HG02884 (cell line): Measurements from ENCODE around the gene BCOR.

ENCODE experiments used
- ATAC-seq: cut with Tn5 transposase; IDR thresholded peaks from one replicate; pipeline ENCODE4 v1.9.1; 2021; ENCODE audit warnings: mild to moderate bottlenecking, moderate library complexity; ENCODE audit not compliant: unreplicated experiment

The BCOR gene

DNA sequence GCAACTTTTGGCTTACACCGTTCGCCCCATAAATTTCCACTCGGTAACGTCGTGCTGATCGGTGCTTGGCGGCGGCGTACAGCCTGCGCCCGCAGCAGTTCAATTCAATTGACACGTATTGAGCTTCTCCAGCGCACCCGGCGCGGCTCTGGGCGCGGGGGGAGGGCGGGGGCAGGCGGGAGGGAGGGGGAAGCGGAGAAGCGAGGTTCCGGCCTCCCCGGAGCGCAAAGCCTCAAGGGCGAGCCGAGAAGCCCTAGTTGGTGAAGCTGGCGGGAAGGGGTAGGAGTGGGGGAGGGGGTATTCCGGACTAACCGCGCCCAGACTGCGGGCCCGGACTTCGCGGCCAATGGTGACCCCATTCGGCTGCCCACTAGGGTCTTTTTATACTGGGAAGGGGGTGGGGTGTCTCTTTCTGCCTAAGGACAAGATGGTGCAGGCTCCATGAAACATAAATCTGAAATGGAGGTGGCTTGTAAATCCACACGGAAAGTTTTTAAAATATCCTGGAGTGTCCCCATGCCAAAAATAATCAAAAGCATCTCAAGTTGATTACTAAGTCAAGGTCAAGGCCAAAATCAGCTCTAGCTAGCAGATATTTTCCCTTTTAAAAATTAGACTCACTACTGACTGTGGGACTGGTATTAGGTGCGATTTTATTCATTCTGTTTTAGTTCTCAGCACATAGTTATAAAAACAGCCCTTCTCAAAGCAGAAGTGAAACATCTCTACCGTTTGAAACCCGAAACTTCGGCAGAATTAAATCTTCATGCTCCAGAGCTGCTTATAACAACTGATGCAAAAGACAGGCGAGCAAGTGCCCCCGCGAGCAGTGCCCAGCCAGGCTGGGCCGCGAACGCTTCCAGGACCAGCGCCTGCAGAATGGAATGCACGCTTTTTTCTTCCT lies 1.5 kb upstream of the BCOR start:
- no peak for ATAC-seq

GRCh38 chrX:40098264-40099054 lies 701 bp upstream of the BCOR start:
- no peak for ATAC-seq

GRCh38 chrX:40097141-40097503 lies 636 bp downstream of the BCOR start:
- ATAC-seq: no peak

DNA sequence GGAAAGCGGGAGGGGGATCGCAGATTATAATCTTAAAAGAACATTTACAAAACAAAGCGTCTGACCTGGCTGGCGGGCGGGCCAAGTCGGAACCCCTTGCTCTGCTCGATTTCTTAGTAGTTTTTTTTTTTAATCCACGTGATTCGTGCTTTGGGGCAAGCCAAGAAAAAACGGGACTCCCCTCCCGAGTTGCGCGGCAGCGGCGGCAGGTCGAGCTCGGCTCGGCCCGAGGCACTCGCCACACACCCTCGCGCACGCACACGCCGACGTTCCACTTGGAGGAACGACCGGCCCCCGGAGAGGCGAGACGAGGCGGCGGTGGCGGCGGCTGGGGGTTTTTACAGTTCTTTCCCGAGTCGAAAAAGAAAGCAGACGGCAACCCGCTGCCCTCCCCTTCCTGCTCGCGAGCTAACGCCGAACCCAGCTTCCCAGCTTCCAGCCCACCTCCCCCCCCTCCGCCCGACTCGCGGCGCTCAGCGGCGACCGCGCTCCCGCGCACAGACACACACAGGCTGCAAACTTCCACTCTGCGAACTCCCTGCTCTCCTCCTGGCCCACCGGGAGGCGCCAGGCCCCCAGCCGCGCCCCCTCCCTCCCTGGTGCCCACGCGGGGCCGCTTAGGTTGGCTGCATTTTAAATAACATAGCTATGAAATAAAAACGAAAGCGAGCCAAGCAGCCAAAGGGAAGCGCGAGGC lies 1.2 kb downstream of the BCOR start:
- no peak for ATAC-seq

DNA sequence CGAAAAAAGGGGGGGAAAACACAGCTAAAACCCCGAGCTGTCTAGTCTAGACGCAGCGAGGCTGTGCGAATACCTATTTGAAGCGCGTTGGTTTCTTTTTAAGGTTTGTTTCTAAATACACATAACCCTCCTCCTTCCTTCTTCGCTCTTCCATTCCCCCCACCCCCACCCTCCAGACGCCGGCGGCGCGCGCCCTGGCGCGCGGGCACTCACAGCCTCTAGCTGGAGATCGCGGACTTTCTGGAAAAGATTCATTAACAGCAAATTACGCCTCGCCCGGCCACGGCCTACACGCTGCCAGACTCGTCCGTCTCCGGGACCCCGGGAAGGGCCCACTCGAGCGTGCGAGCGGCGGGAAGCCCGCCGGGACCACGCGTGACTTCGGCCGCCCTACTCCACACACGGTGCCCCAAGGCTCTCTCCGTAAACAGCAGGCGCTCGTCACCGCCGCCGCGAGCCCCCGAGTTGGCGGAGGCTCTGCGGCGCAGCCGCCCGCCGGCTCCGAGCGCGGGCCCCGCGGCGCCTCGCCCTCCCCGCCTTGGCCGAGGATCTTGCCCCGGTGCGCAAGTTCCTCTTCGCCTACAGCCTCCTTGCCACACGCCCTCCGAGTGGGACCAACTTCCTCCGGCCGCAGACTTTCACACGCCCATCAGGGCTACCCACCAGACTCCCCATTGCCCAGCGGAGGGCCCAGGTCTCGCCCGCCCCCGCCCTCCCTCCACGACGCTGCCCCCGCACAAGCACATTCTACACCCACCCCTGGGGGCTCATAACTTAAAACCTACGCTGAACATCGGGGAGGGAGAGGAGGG lies 2.0 kb downstream of the BCOR start:
- ATAC-seq: no peak

DNA sequence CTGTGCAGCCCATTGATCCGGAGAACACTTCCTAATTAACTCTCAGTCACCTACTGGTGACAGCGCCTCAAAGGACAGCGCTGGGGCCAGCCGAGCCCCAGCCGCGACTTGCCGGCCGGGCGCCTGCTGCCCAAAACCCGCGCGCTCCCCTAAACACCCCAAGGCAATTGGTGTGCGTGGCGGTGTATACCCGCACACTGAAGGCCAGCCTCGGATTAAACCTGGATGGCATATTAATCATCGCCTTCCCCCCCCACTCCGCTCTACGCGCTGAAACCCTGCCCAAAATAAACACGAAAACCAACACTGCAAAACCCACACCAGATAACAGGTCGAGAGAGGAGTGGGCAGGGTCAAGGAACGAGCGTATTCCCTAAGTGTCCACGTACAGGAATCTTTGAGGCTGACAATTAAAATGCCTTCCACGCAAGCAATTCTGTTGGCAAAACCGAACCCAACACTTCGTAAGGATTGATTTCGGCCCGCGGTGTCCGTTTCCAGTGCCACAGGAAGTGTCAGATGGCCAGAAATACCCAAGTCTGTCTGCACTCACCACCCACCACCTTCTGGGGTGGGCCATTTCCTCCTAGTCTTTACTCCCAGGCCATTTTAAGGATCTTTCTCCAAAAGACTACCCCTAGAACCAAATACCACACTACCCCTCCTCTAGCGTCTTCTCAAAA lies 2.7 kb downstream of the BCOR start:
- ATAC-seq: no peak

DNA sequence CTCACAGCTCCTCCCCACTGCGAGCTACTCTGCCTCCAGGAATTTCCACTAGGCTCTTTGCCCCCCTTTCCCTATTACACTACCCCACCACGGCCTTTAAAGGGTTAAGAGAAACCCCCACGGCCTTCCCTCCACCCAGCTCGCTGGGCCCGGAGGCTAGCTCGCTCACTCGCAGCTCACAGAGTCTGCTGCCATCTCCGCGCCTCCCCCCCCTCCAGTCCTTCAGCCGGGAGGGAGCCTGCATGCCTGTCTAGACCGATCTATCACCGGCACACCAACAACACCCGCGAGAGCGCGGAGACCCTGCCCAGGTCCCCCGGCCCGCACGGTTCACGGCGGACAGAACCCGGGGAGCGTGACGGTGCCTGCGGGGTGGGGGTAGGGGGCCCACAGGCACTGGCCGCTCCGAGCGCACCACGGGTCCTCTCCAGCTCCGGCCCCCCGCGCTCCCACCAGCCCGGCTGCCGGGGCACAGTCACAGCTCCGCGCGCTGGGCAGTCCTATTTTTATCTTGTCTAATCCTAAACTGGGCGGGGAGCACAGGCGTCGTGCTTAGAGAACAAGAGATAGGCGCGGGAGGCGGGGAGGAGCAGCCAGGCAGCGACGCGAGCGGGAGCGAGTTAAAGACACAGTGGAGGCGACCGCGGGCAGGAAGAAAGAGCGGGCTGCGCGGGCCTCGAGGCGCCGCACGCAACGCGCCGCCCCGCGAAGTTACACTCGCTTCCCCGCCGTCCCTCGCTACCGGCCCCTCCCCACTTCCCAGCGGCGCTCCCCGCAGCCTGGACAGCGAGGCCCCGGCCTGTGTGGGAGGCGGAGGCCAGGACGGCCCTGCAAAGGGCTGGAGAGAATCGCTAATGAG lies 3.5 kb downstream of the BCOR start:
- no peak for ATAC-seq

GRCh38 chrX:40093586-40093985 lies 4.2 kb downstream of the BCOR start:
- ATAC-seq: no peak

DNA sequence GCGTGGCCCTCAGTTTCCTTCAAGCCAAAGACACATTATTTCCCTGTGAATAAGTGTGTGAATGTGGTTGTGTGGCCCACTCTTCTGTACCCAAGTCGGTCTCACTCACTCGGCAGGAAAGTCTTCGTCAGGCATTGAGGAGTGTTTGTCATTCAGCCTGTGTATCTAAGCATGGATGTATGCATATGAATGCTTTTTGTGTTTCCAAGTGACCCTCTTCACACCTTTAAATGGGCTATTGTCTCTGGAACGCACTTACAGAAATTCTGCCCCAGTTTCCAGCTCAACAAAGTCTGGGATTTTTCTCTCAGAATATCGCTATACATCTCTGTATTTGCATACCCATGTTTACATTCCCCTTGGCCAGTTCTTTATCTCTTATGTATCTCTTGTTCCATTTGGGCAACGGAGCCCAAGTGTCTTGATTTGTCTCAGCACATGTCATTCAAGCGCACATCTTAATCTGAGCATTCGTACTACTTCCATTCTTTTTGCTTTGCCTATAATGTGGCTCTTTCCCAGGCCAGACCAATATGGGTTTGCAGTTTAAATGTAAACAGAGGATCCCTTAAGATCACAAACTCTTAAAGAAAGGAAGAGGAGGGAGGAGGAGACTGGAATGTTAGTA lies 4.8 kb downstream of the BCOR start:
- no peak for ATAC-seq

DNA sequence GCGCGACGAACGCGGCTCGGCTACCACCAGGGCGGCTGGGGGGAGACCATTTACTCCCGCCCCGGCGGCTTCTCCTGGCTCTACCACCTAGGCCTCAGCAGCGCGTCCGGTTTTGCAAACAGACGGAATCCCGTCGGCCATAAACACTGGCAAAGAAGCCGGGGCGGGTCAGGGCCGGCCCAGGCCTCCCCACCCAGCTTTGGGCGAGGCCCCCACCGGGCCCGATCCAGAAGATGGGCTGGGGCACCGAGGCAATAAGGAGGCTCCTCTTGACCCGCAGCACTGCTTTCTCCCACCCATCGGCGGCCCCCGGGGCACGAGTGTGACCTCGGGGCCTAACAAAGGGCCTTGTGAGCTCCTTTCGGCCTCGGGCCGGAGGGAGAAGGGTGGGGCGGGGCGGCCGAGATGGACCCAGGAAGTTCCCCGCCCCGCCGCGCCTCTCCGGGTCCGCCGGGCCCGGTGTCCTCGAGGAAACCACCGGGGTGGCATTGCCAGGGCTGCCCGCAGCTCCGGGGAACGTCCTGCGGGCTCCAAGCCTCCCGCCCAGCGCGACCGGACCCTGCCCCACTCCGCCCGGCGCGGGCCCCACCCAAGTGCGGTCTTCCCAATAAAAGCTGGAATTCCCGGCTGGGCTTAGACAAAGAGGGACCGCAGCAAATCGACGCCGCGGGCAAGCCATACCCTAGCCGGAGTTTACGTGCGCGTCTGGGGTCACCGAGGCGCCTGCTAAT lies 5.9 kb downstream of the BCOR start:
- no peak for ATAC-seq

DNA sequence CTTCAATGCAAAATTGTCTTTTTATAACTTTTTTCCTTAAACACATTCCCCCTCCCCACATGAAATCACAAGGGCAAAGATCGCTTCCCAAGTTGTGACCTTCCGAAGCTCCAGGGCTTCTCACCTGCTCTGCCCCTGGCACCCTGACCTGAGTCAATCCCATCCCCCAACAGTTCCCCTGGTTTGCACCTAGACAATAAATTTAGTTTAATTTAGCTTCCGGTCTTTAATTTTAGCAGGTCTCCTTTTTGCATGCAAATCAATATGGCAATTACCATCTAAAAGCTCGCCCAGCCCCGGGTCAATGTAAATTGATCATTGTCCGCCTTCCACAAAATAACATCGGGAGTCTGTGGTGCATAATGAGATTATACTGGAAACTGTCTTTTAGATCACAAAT lies 6.8 kb downstream of the BCOR start:
- no peak for ATAC-seq

DNA sequence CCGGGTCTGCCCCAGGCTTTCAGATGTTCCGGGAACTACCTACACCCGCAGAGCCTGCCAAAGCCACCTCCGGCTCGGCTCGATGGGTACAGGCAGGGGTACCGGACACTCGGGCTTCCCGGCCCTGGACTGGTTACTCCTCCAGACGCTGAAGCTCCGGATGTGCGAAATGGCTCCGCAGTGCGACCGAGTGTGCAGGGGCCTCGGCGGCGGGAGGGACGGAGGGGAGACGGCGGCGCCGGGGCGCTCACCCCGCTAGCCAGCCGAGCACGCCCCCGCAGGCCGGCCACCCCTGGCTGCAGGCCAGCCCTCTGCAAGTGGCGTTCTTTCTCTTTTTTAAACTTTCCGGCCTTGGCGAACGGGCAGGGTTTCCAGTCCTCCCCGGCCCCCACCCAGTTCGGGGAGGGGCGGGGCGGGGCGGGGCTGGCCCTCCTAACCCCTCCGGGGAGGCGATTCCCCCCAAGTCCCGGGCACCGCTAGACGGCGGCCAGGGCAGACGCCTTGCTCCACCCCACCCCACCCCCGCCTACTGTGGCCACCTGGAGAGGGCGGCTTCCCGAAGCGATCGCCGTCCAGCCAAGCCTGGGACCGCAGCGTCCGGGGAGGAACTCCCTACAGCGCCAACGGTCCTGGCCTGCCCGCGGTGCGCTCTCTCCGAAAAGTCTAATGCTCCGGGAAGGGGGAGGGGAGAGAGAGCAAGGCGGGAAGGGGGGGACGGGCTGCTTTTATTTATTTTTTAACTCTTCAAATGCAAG lies 7.5 kb downstream of the BCOR start:
- no peak for ATAC-seq

DNA sequence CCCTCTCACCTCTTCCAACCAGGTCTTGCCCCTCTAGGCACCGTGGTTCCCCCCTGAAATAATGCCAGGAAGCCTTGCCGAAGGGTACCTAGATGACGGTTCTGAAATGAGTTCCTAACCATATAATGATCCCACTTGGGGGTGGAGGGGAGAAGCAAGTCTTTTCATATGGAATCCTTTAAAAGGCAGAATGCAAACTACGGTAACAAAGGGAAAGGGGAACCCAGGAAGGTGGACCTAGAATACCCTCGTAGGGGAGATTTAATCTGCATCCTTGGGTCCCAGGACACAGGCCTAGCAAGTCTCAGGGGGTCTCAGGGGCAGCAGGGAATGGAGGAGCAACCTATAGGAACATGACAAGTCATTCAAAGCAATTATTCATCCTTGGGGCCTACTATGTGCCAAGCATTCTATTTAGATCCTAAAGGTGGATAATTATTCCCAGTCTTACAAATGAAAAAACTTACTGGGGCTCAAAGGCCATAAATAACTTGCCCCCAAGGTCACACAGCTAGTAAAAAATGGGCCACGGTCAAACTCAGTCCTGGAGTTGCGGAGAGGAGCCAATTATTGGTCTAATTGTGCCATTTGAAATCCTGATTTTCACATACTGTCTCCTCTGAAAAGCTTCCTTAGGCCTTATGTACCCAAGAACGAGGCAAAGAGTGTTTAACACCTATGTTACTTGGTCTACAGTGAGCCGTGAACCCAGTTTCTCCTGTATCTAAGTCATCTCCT lies 8.8 kb downstream of the BCOR start:
- ATAC-seq: no peak

GRCh38 chrX:40088299-40088625 lies 9.5 kb downstream of the BCOR start:
- ATAC-seq: no peak

DNA sequence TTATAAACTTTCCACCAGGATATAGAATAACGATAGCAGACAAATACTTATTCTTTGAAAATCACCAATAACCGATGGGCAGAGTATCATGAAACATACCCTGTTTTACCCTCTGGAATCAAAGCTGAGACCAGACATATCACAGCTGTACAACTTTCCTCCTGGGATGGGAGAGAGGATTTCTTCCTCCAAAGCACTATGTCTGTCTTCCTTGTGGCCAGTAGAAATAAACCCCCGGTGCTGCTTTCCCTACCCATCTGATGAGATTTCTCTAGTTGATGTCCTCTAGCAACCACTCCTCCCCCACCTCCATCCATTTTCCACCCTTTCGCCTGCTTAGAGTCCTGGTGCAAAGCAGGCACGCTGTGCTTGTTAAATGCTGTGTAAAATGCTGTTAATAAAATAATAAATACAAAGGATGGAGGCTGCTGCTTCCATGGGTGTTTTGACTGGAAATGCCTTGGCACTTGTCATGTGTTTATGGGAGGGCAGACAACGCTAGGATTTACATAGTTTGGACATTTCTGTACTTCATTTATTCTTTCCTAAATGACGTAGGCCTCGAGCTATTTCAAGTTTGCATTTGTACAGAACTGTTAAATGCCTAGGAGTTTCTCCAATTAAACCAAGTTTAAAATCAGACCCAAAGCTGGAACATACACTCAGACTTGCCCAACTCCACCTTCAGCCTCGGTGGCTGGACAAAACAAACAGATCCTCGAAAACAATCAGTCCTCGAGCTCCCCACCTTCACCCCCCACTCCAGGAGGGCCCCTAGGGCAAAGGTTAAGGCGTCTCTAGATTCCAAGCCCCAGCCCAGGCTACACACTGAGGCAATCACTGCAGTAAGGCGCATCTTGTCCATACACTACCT lies 10.1 kb downstream of the BCOR start:
- ATAC-seq: no peak
